Kidney epithelial cell (primary cell): ENCODE data around the gene ABCC4. TPM values are rescaled to one million over a fixed set of nuclear protein-coding genes. Genes with fewer than 3 reads are reported as not detected.

Source experiments
- DNase-seq: peaks from one replicate; pipeline ENCODE4 v3.0.0-alpha.2; 2010; ENCODE audit warnings: low read depth
- H3K27me3 ChIP-seq: 2 replicates; pipeline ENCODE4 v1.6.0; 2011; ENCODE audit warnings: low read length; ENCODE audit not compliant: control insufficient read depth, insufficient read depth
- H3K36me3 ChIP-seq: 2 replicates; pipeline ENCODE4 v1.5.1; 2011; ENCODE audit warnings: low read length; ENCODE audit not compliant: control insufficient read depth, insufficient read depth
- H3K4me3 ChIP-seq: 2 replicates; pipeline ENCODE4 v1.5.1; 2011; ENCODE audit warnings: low read depth, mild to moderate bottlenecking, control low read depth, low read length
- total RNA-seq: library from RNA; depleted of rRNA; stranded (reverse); fragments of >200 nt; gene quantifications from 2 replicates; pipeline ENCODE4 v1.2.3, GENCODE V29; 2015
- TF ChIP-seq, protein P1 (sequence below): IDR thresholded peaks from 2 replicates; pipeline ENCODE4 v1.5.1; 2011; ENCODE audit warnings: mild to moderate bottlenecking, moderate library complexity, low read length, control low read depth, inconsistent platforms; ENCODE audit not compliant: insufficient read depth, poor library complexity, severe bottlenecking

The ABCC4 gene
- total RNA-seq, 1 donor from 2014 or later: 17.3 TPM

DNA sequence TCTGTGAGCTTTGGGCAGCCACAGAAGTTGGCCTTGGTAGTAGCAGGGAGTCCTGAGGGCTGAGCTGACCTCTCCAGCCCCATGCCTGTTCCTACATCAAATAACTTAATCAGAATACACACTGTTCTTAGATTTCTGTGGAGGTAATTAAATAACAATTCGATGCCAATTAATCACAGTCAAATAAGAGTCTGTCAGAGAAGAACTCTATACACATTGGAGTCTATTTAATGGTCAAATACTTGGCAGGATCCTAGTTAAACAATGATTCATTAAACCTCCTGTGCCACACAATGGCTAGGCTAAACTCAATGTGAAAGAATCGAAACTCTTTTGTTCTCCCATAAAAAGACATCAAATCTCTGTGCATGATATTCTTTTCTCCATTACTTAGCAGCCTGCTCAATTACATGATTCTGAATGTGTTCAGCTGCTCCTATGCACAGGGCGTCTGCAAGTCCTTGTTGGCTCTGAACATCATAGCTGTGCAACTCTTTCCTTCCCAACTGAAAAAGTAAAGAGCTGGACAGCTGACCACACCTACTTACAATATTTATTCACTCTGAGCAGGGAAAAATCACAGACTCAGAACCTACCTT is 173.1 kb downstream of the ABCC4 start:
- Histone ChIP-seq H3K27me3 (no peaks in the 10 kb centered on the region), H3K36me3 (no peaks in the 10 kb centered on the region), H3K4me3 (no peak overlapping the region)
- no peak for DNase-seq
- TF ChIP-seq, protein P1, sequence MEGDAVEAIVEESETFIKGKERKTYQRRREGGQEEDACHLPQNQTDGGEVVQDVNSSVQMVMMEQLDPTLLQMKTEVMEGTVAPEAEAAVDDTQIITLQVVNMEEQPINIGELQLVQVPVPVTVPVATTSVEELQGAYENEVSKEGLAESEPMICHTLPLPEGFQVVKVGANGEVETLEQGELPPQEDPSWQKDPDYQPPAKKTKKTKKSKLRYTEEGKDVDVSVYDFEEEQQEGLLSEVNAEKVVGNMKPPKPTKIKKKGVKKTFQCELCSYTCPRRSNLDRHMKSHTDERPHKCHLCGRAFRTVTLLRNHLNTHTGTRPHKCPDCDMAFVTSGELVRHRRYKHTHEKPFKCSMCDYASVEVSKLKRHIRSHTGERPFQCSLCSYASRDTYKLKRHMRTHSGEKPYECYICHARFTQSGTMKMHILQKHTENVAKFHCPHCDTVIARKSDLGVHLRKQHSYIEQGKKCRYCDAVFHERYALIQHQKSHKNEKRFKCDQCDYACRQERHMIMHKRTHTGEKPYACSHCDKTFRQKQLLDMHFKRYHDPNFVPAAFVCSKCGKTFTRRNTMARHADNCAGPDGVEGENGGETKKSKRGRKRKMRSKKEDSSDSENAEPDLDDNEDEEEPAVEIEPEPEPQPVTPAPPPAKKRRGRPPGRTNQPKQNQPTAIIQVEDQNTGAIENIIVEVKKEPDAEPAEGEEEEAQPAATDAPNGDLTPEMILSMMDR: no peak

DNA sequence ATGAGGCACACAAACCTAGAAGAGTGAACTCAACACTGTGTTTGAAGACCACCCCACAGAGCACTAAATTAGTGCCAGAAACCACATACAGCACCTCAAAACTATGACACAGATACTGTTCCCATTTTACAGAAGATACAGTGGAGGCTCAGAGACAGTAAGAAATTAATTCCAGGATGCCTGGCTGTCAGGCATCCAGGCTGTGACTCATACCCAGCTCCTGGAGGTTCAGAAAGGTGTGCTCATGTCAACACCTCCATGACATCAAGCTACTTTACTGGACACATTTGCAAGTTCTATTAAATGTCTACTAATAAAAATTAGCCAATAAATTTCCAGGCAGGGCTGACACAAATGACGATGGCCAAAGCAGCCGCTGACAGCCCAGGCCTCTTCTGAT is 176.3 kb downstream of the ABCC4 start:
- DNase-seq: no peak
- H3K36me3 ChIP-seq: no peaks in the 10 kb centered on the region
- no peak overlapping the region for H3K4me3 ChIP-seq
- no peaks in the 10 kb centered on the region for H3K27me3 ChIP-seq
- TF ChIP-seq, protein P1: no peak

DNA sequence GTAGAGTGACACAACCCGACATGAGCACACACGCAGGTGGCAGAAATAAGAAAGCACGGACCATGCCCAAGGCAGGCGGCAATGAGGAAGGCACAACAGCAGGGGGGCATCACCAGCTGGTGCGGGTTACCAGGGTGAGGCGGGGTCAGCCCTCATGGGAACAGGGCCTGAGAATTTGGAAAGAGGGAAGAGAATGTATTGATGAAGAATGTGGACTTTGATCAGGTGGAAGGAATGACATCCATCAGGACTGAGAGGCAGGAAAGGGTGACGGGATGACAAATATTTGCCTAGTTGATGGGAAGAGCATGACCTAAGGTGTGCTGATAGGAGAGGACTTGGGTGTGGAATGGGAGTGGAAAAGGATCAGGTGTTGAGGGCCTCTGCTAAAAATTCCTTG is 177.5 kb downstream of the ABCC4 start:
- Histone ChIP-seq H3K27me3 (no peaks in the 10 kb centered on the region), H3K36me3 (no peaks in the 10 kb centered on the region), H3K4me3 (no peak overlapping the region)
- no peak for DNase-seq
- TF ChIP-seq, protein P1: no peak

DNA sequence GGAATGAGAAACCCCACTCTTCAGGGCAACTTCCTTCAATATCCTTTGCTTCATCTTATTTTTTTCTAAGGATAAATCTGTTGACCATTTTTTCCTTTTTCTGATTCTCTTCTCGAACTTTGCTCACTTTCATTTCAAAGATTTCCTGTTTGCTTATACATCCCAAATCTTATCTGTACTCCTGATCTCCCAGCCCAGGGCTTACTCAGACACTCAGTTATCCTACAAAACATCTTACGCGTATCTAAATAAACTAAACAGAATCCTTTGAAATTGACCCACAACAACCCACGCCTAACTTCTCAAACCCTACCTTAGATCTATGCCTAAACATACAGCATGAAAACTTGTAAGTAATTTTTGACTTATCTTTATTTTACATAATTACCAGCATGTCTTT is 179.2 kb downstream of the ABCC4 start:
- Histone ChIP-seq H3K27me3 (no peaks in the 10 kb centered on the region), H3K4me3 (no peak overlapping the region), H3K36me3 (no peaks in the 10 kb centered on the region)
- DNase-seq: no peak
- TF ChIP-seq, protein P1: no peak

DNA sequence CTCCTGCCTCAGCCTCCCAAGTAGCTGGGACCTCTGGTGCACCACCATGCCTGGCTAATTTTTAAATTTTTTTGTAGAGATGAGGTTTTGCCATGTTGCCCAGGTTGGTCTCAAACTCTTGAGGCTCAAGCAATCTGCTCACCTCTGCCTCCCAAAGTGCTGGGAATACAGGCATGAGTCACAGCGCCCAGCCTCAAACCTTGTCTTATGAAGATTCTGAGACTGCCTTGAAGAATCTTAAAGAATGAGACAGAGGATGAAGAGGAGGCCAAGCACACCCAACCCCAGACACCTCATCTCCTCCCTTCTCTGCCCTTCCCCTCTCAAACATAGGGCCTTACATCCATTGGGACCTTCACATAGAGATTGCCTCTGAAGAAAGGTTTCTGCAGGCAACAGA is 179.7 kb downstream of the ABCC4 start:
- TF ChIP-seq, protein P1: no peak
- Histone ChIP-seq H3K36me3 (no peaks in the 10 kb centered on the region), H3K27me3 (no peaks in the 10 kb centered on the region), H3K4me3 (no peak overlapping the region)
- DNase-seq: no peak

DNA sequence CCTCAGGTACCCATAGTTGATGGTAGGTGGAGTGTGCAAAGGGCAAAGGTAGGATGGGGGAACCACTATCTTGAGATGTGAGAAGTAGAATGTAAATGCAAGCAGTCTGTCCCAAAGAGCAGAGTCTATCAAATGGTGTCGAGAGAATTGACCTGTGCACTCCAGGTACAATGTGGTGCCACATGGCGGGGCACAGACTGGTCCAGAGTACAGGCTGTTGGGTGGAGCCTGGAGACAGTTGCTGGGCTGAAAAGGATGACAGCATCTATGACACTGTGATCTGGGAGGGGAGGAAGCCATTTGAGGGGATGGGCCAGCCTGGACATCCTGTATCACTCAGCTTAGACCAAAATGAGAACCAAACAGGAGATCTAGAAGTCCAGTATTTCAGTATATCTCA is 180.6 kb downstream of the ABCC4 start:
- TF ChIP-seq, protein P1: no peak
- Histone ChIP-seq H3K36me3 (no peaks in the 10 kb centered on the region), H3K4me3 (no peak overlapping the region), H3K27me3 (no peaks in the 10 kb centered on the region)
- DNase-seq: no peak
